Left renal cortex interstitium (tissue), 4 donors: ENCODE data around the gene PHLDA1. TPM values are rescaled to one million over a fixed set of nuclear protein-coding genes. Genes with fewer than 3 reads are reported as not detected.
A peak's percentile ranks its signal among the peaks of the same experiment; 100 is the strongest.
"Not testable (repeated sequence)": the region's sequence is repeated elsewhere in the genome, so short reads cannot be mapped to it uniquely, and the experiment has no call there.

Experiments used
- DNase-seq, 4 donors: peaks; one replicate each; pipeline ENCODE4 v3.0.0-alpha.2; 2013; ENCODE audit warnings: low read depth in 4 of 4, low spot score in 2 of 4, missing footprints in 1 of 4
- polyA plus RNA-seq, 4 donors: library from polyadenylated mRNA; unstranded; fragments of 120-200 nt; gene quantifications; one replicate each; pipeline ENCODE4 v1.2.1, GENCODE V29; 2013; ENCODE audit not compliant: insufficient read length in 4 of 4

Gene PHLDA1
- polyA plus RNA-seq, 4 donors, result 32.7 to 44.7 (median 38.2) TPM

DNA sequence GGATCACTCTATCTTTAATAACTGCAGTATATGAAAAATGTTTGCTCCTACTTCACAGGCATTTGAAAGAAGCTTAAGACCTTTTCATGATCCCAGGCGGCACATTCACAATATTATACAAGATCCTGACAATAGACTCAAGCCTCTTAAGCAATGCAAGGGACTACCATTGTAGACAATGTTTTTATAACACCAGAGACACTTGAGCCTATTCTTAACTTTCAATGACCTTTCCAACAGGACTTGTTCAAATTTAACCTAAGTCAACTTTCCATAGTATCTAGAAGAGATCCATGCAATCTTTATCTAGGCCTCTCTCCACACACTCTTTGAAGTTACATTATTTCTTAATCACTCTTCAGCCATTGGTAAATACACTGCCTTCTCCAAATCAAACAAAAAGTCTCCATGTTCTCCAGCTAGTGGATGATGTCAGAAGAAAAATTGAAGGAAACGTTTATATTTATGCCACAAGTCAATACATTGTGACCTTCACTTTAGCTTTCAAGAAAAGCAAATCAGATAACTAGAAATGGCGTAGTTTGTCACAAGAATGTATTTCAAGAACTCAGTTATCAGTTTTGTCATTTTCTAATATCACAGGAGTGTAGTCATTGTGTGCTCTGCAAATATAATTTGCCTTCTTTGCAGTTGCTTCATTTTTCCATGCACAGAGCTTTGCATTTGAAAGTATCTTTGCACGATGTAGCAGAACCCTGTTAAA, 41.2 kb downstream of the PHLDA1 start:
- no peak for DNase-seq

DNA sequence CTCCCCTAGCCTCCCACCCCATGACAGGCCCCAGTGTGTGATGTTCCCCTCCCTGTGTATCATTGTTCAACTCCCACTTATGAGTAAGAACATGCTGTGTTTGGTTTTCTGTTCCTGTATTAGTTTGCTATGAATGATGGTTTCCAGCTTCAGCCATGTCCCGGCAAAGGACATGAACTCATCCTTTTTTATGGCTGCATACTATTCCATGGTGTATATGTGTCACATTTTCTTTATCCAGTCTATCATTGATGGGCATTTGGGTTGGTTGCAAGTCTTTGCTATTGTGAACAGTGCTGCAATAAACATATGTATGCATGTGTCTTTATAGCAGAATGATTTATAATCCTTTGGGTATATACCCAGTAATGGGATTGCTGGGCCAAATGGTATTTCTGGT, 43.9 kb downstream of the PHLDA1 start:
- not testable (repeated sequence) for DNase-seq

DNA sequence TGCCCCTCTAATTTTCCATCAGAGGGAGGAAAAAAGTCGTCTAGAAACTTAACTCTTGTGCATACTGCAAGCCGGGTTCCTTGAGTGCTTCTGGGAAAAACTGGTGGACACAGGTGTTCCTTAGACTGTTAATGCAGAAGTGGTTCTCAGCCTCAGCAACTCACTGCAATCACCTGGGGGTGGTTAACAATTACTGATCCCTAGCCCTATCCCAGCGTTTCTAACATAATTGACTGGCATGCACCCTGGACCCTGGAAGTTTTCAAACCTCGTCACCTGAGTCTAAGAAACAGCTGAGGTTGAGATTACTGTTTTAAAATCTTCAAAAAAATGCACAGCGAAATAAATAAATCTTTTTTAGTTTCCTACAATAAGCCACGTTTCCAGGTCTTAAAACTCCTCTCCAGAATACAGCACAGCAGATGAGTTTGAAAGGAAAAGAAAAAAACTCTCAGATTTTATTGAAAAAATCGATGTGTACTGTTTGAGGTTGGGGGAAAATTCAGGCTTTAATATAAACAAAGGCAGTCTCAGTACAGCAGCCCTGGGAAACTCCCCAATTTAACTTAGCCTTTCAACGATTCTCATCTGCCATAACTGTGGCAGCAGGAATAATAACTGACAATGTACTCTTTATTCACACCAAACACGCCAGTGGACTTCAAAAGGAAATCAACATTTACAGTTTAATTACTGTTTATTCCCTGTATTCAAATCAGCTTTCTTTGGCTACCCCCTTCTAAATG, 45.4 kb downstream of the PHLDA1 start:
- no peak for DNase-seq

DNA sequence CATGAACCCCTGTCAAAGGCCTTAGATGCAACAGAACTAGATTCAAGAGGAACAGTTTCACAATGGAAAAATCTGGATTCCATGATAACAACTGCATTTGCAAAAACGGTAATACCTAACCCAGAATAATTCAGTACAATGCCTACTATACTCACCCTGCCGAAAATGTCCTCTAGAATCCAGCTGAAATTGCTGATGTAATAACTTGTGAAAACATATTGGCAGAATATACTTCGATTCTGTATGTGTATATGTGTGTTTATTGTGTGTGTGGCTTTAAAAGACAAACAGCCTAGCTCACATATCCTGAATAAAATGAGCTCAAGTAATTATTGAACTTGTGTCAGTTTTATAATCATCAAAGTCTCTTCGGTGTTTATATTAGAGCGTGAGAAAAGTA, 46.0 kb downstream of the PHLDA1 start:
- DNase-seq, result no peak

- no peak for DNase-seq
These were observed 46.9 kb downstream of the PHLDA1 start for GRCh38 chr12:75984577-75985182.

- not testable (repeated sequence) for DNase-seq
These were observed 47.7 kb downstream of the PHLDA1 start for GRCh38 chr12:75983851-75984250.

GRCh38 chr12:75982979-75983660, 48.5 kb downstream of the PHLDA1 start:
- no peak for DNase-seq

DNA sequence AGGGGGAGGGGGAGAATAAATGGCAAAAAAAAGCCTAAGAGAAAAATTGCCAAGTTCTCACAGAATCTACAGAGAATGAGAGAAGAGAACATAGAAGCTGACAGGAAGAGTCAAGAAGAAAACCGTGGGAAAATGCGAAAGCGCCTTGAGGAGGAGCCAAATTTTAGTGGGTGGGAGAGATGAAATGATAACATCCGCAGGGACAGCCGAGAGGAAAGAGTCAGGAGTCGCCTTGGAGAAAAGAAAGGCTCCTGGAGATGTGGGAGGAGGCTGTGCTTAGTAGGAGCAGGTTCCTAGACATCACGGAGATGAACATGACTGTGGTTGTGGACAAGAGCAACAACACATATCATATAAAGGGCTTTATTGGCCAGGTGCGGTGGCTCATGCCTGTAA, 49.4 kb downstream of the PHLDA1 start:
- no peak for DNase-seq

DNA sequence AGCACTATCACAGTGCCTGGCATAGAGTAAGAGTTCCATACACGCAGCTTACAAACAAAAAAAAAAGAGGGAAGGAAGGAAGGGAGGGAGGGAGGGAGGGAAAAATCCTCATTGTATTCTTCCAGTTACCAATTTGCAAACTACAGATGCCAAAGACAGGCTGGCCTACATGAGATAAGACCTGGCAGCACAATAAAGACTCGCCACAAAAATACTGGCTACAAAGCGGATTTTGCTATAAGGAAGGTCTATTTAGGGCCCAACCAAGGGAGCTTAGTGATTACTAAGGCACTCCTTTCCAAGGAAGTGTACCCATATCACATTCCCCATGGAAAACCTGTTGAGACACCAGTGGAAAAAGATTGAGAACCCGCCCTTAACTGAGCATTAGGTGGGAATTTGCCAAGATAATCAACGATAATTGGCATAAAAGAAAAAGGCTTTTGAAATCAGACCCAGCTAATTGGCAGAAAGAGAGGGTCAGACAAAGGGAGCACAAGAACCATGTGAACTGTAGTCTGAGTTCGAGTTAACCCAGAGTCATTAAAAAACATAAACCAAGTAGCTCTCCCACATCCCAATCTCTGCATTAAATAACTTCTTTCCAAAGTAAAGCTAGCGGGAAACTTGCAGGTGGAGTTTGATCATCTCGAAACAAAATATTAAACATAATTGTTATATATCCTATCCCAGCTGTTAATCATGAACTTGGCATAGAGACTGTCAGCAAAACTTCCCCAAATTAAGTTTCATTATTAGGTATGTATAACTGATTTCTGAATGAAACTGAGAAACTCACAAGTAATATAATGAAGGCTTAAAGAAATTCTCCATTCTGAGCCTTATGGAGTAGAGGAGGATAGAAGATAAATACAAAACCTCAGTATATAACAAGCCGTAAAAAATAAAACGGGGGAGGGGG, 50.1 kb downstream of the PHLDA1 start:
- no peak for DNase-seq

GRCh38 chr12:75979181-75979580, 52.4 kb downstream of the PHLDA1 start:
- no peak for DNase-seq

DNA sequence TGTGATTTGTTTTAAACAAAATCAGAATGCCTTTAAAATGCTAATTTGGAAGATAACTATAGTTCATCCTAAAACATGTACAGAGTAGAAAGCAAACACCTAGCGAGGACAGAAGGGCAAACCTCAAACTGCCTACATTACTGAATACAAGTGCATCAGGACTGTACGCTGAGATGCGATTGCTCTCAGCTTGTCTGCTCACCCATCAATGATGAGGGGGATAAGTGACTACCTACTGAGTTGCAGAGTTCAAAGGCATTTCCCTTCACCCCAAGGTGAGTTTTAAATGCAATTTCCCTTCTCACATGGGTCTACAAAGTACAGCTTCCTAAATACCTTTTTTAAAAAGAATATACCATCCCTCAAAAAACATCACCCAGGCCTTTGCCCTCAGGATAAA, 52.9 kb downstream of the PHLDA1 start:
- no peak for DNase-seq

GRCh38 chr12:75977952-75978671, 53.5 kb downstream of the PHLDA1 start:
- peak in 1 of 4 donors; percentile 49 for DNase-seq

DNA sequence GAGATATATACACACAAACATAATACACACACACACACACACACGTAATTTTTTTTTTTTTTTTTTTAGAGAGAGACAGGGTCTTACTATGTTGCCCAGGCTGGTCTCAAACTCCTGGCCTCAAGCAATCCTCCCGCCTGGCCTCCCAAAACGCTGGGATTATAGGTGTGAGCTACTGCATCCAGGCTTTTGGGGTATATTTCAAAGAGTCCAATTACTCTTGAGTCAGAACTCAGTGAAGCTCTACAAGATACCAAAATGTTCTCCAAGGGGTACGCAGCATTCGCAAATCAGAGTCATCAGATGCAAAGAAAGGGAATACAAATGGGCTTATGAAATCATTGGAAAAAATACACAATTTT, 54.0 kb downstream of the PHLDA1 start:
- no peak for DNase-seq

DNA sequence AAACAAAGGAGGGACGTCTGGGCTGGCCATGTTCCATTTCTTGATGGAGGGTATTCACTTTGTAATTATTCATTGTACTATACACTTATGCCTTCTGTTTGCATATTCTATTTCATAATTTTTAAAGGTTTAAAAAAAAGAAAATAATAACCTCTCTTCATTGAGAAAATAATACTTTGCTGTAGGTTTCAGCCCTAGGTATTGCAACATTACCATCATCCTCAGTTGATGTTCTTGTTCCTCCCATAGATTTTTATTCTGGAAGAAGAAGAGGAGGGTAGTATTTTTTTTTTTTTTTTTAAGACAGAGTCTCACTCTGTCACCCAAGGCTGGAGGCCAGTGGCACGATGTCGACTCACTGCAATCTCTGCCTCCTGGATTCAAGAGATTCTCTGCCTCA, 54.7 kb downstream of the PHLDA1 start:
- no peak for DNase-seq

GRCh38 chr12:75976113-75976512, 55.5 kb downstream of the PHLDA1 start:
- DNase-seq, result no peak

- no peak for DNase-seq
These were observed 55.9 kb downstream of the PHLDA1 start for GRCh38 chr12:75975702-75976101.
